ENCODE measurements around the gene CAB39L. TPM values are rescaled to one million over a fixed set of nuclear protein-coding genes. Genes with fewer than 3 reads are reported as not detected.

Gene CAB39L
- total RNA-seq, 1 donor = 19.9 TPM

DNA sequence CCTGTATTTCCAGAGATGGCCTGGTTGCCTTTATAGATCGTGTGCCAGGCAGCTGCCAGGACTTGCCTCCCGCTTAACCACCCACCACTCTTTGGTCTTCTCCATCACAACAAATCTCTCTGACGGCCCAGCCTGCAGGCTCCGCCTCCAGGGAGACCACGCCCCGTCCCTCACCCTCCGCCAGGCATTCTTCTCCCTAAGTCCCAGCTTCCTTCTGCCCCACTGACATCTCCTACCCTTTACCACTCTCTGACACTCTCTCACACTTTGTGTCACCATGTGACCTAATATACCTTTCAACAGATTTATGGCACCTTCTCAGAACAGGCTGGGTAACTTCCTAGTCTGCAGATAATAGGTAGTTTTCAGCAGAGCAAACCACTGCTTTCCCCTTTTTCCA is 95.1 kb downstream of the CAB39L start:
- TF ChIP-seq, protein P1, sequence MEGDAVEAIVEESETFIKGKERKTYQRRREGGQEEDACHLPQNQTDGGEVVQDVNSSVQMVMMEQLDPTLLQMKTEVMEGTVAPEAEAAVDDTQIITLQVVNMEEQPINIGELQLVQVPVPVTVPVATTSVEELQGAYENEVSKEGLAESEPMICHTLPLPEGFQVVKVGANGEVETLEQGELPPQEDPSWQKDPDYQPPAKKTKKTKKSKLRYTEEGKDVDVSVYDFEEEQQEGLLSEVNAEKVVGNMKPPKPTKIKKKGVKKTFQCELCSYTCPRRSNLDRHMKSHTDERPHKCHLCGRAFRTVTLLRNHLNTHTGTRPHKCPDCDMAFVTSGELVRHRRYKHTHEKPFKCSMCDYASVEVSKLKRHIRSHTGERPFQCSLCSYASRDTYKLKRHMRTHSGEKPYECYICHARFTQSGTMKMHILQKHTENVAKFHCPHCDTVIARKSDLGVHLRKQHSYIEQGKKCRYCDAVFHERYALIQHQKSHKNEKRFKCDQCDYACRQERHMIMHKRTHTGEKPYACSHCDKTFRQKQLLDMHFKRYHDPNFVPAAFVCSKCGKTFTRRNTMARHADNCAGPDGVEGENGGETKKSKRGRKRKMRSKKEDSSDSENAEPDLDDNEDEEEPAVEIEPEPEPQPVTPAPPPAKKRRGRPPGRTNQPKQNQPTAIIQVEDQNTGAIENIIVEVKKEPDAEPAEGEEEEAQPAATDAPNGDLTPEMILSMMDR (IDR thresholded peaks at IDR 0.05; ENCODE audit: insufficient read depth, low read length) = no peak
- no peak overlapping the region for H3K4me3 ChIP-seq (ENCODE audit: low read depth, low read length)
- no peak for DNase-seq (ENCODE audit: low read depth)

DNA sequence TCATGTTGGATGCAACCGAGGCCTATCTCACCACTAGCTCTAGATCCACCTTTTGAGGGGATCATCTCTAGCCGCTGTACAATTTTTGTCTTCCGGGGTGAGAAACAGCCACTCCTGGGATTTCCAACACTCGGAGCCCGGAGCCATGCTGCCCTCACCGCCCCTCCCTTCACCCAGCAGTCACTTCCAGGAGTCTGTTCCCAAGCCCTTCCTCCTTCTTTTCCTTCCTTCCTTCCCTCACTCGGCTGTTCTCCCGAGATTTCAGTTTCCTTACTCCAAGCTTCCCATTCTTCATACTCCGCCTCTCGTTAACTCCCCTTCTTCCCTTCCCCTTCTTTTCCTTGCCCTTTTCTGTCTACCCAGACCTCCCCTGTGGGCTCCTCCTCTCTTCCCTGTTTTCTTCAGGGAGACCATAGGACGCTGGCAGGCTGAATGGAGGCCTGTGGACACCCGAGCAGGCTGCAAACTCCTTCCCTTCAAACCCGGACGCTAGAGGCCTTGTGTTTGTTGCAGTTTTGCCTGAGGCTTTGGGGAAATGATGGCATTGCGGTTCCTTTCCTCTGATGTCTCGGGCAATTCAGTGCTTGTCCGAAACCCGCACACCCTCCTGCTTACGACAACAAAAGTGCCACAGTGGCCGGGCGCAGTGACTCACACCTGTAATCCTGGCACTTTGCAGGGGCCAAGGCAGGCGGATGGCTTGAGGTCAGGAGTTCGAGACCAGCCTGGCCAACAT is 96.0 kb downstream of the CAB39L start:
- no peak overlapping the region for H3K4me3 ChIP-seq (ENCODE audit: low read depth, low read length)
- TF ChIP-seq, protein P1 (IDR thresholded peaks at IDR 0.05; ENCODE audit: insufficient read depth, low read length) = no peak
- no peak for DNase-seq (ENCODE audit: low read depth)

DNA sequence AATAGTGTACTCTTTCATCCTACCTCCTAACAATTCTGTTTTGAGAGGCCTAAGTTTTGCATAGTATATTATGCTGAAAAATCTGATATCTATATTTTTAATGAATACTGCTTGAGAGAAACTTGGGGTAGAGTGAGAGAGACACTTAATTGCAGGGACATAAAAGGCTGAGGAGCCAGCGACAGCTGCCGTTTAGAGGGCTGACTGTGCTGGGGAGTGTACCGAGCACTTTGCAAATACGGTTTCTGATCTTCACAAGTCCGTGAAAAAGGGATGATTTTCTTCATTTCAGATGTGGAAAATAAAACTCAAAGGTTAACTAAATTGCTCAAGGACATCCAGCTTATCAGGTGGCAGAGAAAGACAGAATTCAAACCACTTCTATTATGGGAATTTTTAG is 97.4 kb downstream of the CAB39L start:
- H3K4me3 ChIP-seq (ENCODE audit: low read depth, low read length) = no peak overlapping the region
- no peak for DNase-seq (ENCODE audit: low read depth)
- TF ChIP-seq, protein P1 (IDR thresholded peaks at IDR 0.05; ENCODE audit: insufficient read depth, low read length) = no peak

DNA sequence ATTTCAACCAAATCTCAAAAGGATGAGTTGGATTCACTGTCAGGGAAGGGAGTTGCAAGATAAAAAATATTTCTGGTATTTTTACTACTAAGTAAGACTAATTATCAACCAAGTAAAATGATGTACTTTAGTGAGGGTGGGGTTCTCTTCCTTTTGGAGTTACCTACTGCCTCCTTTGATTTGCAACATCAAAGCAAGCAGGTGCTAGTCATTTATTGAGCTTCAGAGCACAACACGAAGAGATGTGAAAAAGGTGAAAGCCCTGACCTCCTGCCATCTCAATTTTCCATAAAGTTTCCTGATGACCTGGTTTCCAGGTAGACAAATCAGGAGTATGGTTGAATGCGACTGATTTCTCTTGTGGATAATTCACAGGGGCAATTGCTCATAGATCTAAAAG is 100.1 kb downstream of the CAB39L start:
- DNase-seq (ENCODE audit: low read depth) = no peak
- no peak overlapping the region for H3K4me3 ChIP-seq (ENCODE audit: low read depth, low read length)
- TF ChIP-seq, protein P1 (IDR thresholded peaks at IDR 0.05; ENCODE audit: insufficient read depth, low read length) = no peak

DNA sequence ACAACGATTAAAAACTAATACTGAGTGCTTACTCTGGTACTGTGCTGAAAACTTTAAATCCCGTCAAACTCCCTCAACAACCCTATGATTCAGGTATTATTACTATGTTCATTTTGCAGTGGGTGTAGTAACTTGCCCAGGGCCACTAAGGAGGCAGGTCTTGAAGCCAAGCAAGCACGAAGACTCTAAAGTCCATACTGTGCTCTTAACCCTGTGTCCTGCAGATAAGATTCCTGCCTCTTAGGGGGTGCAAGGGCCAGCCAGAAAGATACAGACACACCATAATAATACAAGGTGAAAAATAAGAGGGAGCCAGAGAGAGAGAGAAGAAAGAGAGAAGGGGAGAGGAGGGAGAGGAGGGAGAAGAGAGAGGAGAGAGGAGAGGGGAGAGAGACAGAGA is 100.6 kb downstream of the CAB39L start:
- TF ChIP-seq, protein P1 (IDR thresholded peaks at IDR 0.05; ENCODE audit: insufficient read depth, low read length) = no peak
- no peak overlapping the region for H3K4me3 ChIP-seq (ENCODE audit: low read depth, low read length)
- no peak for DNase-seq (ENCODE audit: low read depth)

DNA sequence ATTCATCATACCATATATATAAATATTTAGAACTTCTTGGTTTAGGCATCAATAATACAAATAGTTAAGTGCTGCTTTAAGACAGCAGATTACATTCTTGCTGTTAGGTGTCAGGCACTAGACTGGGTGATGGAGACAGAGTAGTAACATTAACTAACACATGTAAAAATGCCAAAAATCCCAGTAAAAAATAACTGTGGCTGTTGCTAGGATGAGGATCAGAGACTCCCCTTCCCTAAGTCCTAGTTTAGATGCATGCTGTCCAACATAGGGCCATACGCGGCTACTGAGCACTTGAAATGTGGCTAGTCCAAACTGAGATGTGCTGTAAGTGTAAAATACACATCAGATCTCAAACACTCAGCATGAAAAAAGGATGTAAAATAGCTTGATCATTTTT is 101.4 kb downstream of the CAB39L start:
- TF ChIP-seq, protein P1 (IDR thresholded peaks at IDR 0.05; ENCODE audit: insufficient read depth, low read length) = no peak
- no peak for DNase-seq (ENCODE audit: low read depth)
- H3K4me3 ChIP-seq (ENCODE audit: low read depth, low read length) = no peak overlapping the region

DNA sequence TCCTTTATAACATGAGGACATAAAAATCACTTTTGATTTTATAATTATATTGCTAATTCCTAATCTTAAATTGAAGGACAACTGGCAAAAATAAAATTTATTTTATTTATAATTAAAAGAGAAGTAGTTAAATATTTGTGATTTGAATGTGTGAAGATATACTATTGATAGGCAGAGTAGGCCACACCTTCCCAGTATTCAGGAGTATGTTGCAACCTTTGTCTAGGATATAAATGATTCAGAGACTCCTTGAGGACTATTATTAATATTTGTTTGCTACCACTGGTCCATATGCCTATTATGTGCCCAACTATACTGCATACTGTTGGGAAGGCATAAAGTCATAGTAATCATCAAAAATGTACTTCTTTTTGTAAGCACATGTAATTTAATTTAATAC is 101.9 kb downstream of the CAB39L start:
- no peak overlapping the region for H3K4me3 ChIP-seq (ENCODE audit: low read depth, low read length)
- no peak for DNase-seq (ENCODE audit: low read depth)
- TF ChIP-seq, protein P1 (IDR thresholded peaks at IDR 0.05; ENCODE audit: insufficient read depth, low read length) = no peak

Data from fibroblast of the aortic adventitia (primary cell).